CD14-positive monocyte (primary cell): ENCODE data around the gene TATDN3. TPM values are rescaled to one million over a fixed set of nuclear protein-coding genes. Genes with fewer than 3 reads are reported as not detected.
A peak's percentile ranks its signal among the peaks of the same experiment; 100 is the strongest.

ENCODE experiments used
- DNase-seq, 3 donors: peaks; one replicate each; pipeline ENCODE4 v3.0.0-alpha.2; 2011 to 2022
- H2AFZ ChIP-seq: 2 replicates; pipeline ENCODE4 v1.6.0; 2012; ENCODE audit warnings: mild to moderate bottlenecking, low read depth, low read length, inconsistent platforms; ENCODE audit not compliant: insufficient read depth, poor library complexity, severe bottlenecking
- H3K27ac ChIP-seq, 2 donors: 1 replicate in 1 of 2; 2 replicates in 1 of 2; pipeline ENCODE4 v1.5.1; 2012 to 2013; ENCODE audit warnings: low read length in 2 of 2, control low read depth in 1 of 2, inconsistent platforms in 1 of 2, low read depth in 1 of 2, mild to moderate bottlenecking in 1 of 2
- H3K27me3 ChIP-seq, 2 donors: one replicate each; pipeline versions ENCODE4 v1.6.0 to v1.6.1; 2011 to 2013; ENCODE audit warnings: low read length in 2 of 2; ENCODE audit not compliant: control insufficient read depth in 2 of 2, insufficient read depth in 2 of 2
- H3K36me3 ChIP-seq, 2 donors: replicated peaks in 1 of 2; 1 replicate in 1 of 2; 2 replicates in 1 of 2; pipeline versions ENCODE4 v1.5.1 to v1.6.1; 2012 to 2013; ENCODE audit warnings: low read length in 2 of 2, control low read depth in 1 of 2, inconsistent platforms in 1 of 2, mild to moderate bottlenecking in 1 of 2; ENCODE audit not compliant: insufficient read depth in 2 of 2, control insufficient read depth in 1 of 2
- H3K4me1 ChIP-seq, 2 donors: 1 replicate in 1 of 2; 2 replicates in 1 of 2; pipeline versions ENCODE4 v1.5.1 to v1.6.1; 2012 to 2013; ENCODE audit warnings: low read length in 2 of 2, control low read depth in 1 of 2, inconsistent platforms in 1 of 2, mild to moderate bottlenecking in 1 of 2, moderate library complexity in 1 of 2; ENCODE audit not compliant: insufficient read depth in 2 of 2, control insufficient read depth in 1 of 2
- H3K4me2 ChIP-seq: replicated peaks from 2 replicates; pipeline ENCODE3; 2012; ENCODE audit warnings: low read length, moderate library complexity, mild to moderate bottlenecking; ENCODE audit not compliant: poor library complexity, severe bottlenecking; ENCODE audit errors: extremely low read depth
- H3K4me3 ChIP-seq, 3 experiments: fragments of 200-600 bp in 1 of 3; sonication (generic) in 1 of 3; replicated peaks in 1 of 3; 1 replicate in 2 of 3; 2 replicates in 1 of 3; pipeline ENCODE4 v1.5.1; 2011 to 2013; ENCODE audit warnings: low read length in 3 of 3, mild to moderate bottlenecking in 3 of 3, control low read depth in 2 of 3, low read depth in 2 of 3, inconsistent platforms in 1 of 3, moderate library complexity in 1 of 3
- H3K79me2 ChIP-seq: 2 replicates; pipeline ENCODE4 v1.6.0; 2012; ENCODE audit warnings: mild to moderate bottlenecking, control low read depth, inconsistent platforms, low read length, moderate library complexity; ENCODE audit not compliant: insufficient read depth
- H3K9ac ChIP-seq: 2 replicates; pipeline ENCODE4 v1.6.0; 2017; ENCODE audit warnings: low read length, mild to moderate bottlenecking; ENCODE audit not compliant: insufficient read depth, poor library complexity, severe bottlenecking
- H3K9me3 ChIP-seq, 2 donors: replicated peaks in 1 of 2; 1 replicate in 1 of 2; 2 replicates in 1 of 2; pipeline versions ENCODE4 v1.5.1 to v1.6.1; 2012 to 2013; ENCODE audit warnings: low read length in 2 of 2, control low read depth in 1 of 2; ENCODE audit not compliant: control insufficient read depth in 1 of 2, insufficient read depth in 1 of 2
- H4K20me1 ChIP-seq: 2 replicates; pipeline ENCODE4 v1.6.0; 2012; ENCODE audit warnings: mild to moderate bottlenecking, low read length, control low read depth, moderate library complexity; ENCODE audit not compliant: insufficient read depth
- H3K27ac Mint-ChIP-seq, 7 donors: one replicate each; pipeline ENCODE4 v1.8.0; 2020; ENCODE audit warnings: mild to moderate bottlenecking in 7 of 7, mixed read lengths in 7 of 7, moderate library complexity in 6 of 7, inconsistent platforms in 2 of 7
- H3K27me3 Mint-ChIP-seq, 3 donors: one replicate each; pipeline ENCODE4 v1.8.0; 2021 to 2022; ENCODE audit warnings: low read depth in 3 of 3, mild to moderate bottlenecking in 3 of 3, mixed read lengths in 3 of 3, moderate library complexity in 3 of 3, inconsistent platforms in 1 of 3
- H3K36me3 Mint-ChIP-seq, 2 donors: one replicate each; pipeline ENCODE4 v1.8.0; 2020; ENCODE audit warnings: mixed read lengths in 2 of 2, inconsistent platforms in 1 of 2, mild to moderate bottlenecking in 1 of 2
- H3K4me1 Mint-ChIP-seq: one replicate; pipeline ENCODE4 v1.8.0; 2020; ENCODE audit warnings: mild to moderate bottlenecking, mixed read lengths
- H3K4me3 Mint-ChIP-seq, 2 donors: one replicate each; pipeline ENCODE4 v1.8.0; 2020; ENCODE audit warnings: mild to moderate bottlenecking in 2 of 2, mixed read lengths in 2 of 2, moderate library complexity in 1 of 2
- H3K9me3 Mint-ChIP-seq, 7 donors: one replicate each; pipeline ENCODE4 v1.8.0; 2020 to 2022; ENCODE audit warnings: mixed read lengths in 7 of 7, mild to moderate bottlenecking in 6 of 7, moderate library complexity in 6 of 7, inconsistent platforms in 2 of 7
- CTCF ChIP-seq: fragments of 200-600 bp; IDR thresholded peaks from one replicate; pipeline ENCODE4 v1.8.0; 2022; ENCODE audit warnings: antibody characterized with exemption, mild to moderate bottlenecking
- WGBS: methylation state at CpG from one replicate; pipeline ENCODE4 v1.1.5; 2013; ENCODE audit warnings: missing lambda C conversion rate; ENCODE audit not compliant: insufficient coverage; 5-methylcytosine and 5-hydroxymethylcytosine counted together
- intact Hi-C, 2 donors: fragments of 100-400 bp; cut with micrococcal nuclease; formaldehyde crosslinking; loops; one replicate each; pipeline versions ENCODE4 v1.15.0 to v1.15.1; 2023
- polyA plus RNA-seq, 3 donors: library from polyadenylated mRNA; depleted of rRNA in 1 of 3; unstranded in 2 of 3; stranded (reverse) in 1 of 3; fragments of 300-500 nt in 2 of 3; fragments of >200 nt in 1 of 3; fragmentation: Illumina TruSeq in 2 of 3; gene quantifications; 1 replicate in 2 of 3; 2 replicates in 1 of 3; pipeline ENCODE4 v1.2.3, GENCODE V29; 2012 to 2021

Gene TATDN3
- polyA plus RNA-seq, 3 donors = 12.1 to 34.3 (median 31.4) TPM

GRCh38 chr1:212797681-212798080 is 6.0 kb downstream of the TATDN3 start:
- H3K9ac ChIP-seq = no peak overlapping the region
- Mint-ChIP-seq H3K36me3 (peaks cover 44 to 47% of the 10 kb centered on the region in 2 donors), H3K27ac (no peak overlapping the region), H3K4me1 (peaks cover 27% of the 10 kb centered on the region), H3K4me3 (no peak overlapping the region), H3K9me3 (peaks cover 0 to 7% (median 0%) of the 10 kb centered on the region in 7 donors), H3K27me3 (peaks cover 0 to 1% (median 0%) of the 10 kb centered on the region in 3 donors)
- H3K4me2 ChIP-seq = no peak overlapping the region
- H3K27me3 ChIP-seq = no peaks in the 10 kb centered on the region
- no CpG with 5 or more reads among the region's 3 CpGs for WGBS
- no peaks in the 10 kb centered on the region for H3K9me3 ChIP-seq
- H2AFZ ChIP-seq = no peak overlapping the region
- no peaks in the 10 kb centered on the region for H4K20me1 ChIP-seq
- peaks cover 36 to 46% of the 10 kb centered on the region in 2 donors for H3K36me3 ChIP-seq
- DNase-seq = peak in 1 of 3 donors; percentile 18
- peaks cover 12% of the 10 kb centered on the region for H3K79me2 ChIP-seq
- TF ChIP-seq CTCF = no peak
- peaks cover 36 to 37% of the 10 kb centered on the region in 2 donors for H3K4me1 ChIP-seq
- no peak overlapping the region for H3K4me3 ChIP-seq
- intact Hi-C loops = loop anchor here in 1 of 2 donors (10.0 kb wide), 2 partner anchors 57 to 217 kb away; partner anchors contain the start of genes ANGEL2 and FLVCR1
- no peak overlapping the region for H3K27ac ChIP-seq

- H3K4me1 Mint-ChIP-seq = no peaks in the 10 kb centered on the region
- H3K79me2 ChIP-seq = no peaks in the 10 kb centered on the region
- H3K9me3 Mint-ChIP-seq = peaks cover 0 to 2% (median 0%) of the 10 kb centered on the region in 7 donors
- no peak overlapping the region for H3K4me3 ChIP-seq
- no CpG with 5 or more reads among the region's 3 CpGs for WGBS
- no peak overlapping the region for H3K4me3 Mint-ChIP-seq
- DNase-seq = no peak
- no peak overlapping the region for H3K4me2 ChIP-seq
- no peak overlapping the region for H3K9ac ChIP-seq
- no peak overlapping the region for H2AFZ ChIP-seq
- no peaks in the 10 kb centered on the region for H3K9me3 ChIP-seq
- no peak for TF ChIP-seq CTCF
- no peaks in the 10 kb centered on the region for H3K4me1 ChIP-seq
- H4K20me1 ChIP-seq = no peaks in the 10 kb centered on the region
- no peaks in the 10 kb centered on the region for H3K27me3 ChIP-seq
- peaks cover 58 to 72% of the 10 kb centered on the region in 2 donors for H3K36me3 Mint-ChIP-seq
- no peak overlapping the region for H3K27ac ChIP-seq
- H3K27me3 Mint-ChIP-seq = no peaks in the 10 kb centered on the region
- no peak overlapping the region for H3K27ac Mint-ChIP-seq
- intact Hi-C loops = no loop called here
- H3K36me3 ChIP-seq = peaks cover 71% of the 10 kb centered on the region in 2 donors
Observed at GRCh38 chr1:212805767-212806166, 14.1 kb downstream of the TATDN3 start.
